ENCODE results near the gene APOBEC2.

The APOBEC2 gene

DNA sequence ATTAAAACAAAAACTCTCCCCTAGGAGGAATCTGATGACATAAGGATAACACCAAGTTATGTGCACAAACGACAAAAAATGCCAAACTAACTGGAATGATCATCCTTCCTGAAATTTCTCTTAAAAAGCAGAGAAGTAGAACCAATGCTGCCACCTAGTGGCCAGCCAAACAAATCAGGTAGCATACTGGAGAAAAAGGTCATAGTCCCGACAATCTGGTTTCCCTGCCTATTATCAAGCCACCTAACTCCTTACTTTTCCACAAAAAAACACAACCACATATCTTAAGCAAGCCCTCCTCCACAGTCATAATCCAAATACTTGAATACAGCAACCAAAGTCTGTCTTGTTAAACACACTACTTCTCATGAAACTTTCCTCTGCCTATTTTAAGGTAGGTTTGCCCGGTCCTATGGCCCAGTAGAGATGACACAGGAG is 13.9 kb downstream of the APOBEC2 start:
- TF ChIP-seq, protein P1, sequence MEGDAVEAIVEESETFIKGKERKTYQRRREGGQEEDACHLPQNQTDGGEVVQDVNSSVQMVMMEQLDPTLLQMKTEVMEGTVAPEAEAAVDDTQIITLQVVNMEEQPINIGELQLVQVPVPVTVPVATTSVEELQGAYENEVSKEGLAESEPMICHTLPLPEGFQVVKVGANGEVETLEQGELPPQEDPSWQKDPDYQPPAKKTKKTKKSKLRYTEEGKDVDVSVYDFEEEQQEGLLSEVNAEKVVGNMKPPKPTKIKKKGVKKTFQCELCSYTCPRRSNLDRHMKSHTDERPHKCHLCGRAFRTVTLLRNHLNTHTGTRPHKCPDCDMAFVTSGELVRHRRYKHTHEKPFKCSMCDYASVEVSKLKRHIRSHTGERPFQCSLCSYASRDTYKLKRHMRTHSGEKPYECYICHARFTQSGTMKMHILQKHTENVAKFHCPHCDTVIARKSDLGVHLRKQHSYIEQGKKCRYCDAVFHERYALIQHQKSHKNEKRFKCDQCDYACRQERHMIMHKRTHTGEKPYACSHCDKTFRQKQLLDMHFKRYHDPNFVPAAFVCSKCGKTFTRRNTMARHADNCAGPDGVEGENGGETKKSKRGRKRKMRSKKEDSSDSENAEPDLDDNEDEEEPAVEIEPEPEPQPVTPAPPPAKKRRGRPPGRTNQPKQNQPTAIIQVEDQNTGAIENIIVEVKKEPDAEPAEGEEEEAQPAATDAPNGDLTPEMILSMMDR (IDR thresholded peaks at IDR 0.05; ENCODE audit: low read length, missing control alignments): peak; percentile 81
- peak; percentile 89 for DNase-seq (ENCODE audit: low read depth)
- H3K4me3 ChIP-seq (replicated peaks; ENCODE audit: low read depth, low read length): no peak overlapping the region

DNA sequence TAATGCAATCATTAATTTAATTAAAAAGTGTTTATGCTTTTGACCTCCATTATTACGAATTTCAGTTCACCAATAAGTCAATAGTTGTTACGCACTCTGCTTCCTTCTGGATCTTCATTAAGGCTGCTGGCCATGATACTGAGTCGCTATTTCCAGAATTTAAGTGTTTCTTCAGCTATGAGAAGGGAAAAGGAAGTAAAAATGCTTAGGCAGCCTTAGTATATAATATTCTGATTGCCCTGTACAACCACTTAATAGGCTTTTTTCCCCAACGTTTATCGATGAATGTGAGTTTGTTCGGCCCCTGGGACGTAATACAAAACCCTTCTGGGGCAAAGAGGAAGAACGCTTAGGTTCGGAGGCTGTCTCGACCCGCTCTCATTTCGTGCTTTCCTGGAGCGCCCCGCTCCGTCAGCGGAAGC is 18.5 kb downstream of the APOBEC2 start:
- peak overlapping the region; percentile 82 for H3K4me3 ChIP-seq (replicated peaks; ENCODE audit: low read depth, low read length)
- TF ChIP-seq, protein P1 (IDR thresholded peaks at IDR 0.05; ENCODE audit: low read length, missing control alignments): peak; percentile 8
- DNase-seq (ENCODE audit: low read depth): no peak

DNA sequence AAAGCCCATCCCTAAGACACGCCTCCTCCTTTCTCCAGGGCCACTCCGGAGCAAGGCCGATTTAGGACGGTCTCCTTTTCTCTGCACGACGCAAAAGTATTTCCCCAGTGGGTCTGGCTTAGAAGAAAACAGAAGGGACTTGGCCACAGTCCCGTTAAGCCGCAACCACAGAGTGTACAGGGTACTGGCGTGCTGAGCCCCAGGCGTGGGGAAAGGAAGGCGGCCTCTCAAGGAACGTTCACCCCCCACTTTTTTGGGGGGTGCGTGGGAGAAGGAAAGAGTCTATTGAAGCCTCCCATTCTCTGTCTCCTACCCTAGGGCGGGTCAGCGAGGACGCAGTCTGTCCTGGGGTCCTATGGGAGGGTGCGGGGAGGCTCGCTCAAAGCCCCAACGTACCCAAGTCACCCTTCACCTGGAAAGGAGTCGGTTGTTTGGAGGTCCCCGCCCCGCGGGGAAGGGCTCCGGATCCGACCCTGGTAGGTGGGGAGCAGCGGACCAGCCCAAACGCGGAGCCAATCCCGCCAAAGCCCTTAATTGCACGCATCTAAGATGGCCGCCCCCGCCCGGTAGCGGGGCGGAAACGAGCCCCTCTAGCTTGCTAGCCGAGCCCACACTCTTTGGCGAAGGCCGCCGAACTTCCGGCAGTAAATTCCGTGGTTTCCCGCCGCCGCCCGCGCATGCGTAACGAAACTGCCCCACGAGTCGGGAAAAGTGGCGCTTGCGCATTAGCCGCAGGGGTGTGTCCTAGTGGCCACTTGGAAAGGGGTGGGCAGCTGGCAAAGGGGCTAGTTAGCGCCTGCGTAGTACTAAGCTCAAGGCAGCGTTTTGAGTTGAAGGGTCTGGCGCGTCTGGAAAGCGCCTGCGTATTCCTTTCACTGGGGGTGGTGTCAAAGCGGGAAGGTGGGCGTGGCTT is 19.2 kb downstream of the APOBEC2 start, which contains the start of gene OARD1:
Gene OARD1 (minus strand): TSS at position 434 of the 913 bp plus-strand sequence. CDS start 722 bp downstream, outside the sequence.
- DNase-seq (ENCODE audit: low read depth): peak; percentile 100
- peak within 1 kb of the TSS; percentile 82 for H3K4me3 ChIP-seq (replicated peaks; ENCODE audit: low read depth, low read length)
- TF ChIP-seq, protein P1 (IDR thresholded peaks at IDR 0.05; ENCODE audit: low read length, missing control alignments): no peak

DNA sequence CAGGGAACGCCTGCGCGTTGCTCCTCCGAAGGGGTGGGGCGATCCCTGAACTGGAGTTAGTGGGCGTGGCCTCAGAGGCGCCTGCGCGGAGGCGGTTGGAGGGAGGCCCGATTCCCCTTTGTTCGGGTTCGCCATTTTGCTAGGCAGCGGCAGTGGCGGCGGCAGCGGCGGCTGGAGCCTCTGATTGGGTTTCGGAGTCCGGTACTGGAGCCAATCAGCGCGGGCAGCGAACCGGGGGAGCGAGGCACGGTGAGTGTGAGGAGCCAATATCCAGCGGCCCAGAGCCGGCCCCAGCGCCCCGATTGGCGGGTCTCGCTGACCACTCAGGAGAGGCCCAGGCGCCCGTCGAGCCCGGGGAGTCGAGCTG is 19.8 kb downstream of the APOBEC2 start, which contains the start of gene NFYA:
Gene NFYA (plus strand): TSS at position 139 of the 367 bp plus-strand sequence. CDS start 6,116 bp downstream, outside the sequence.
- DNase-seq (ENCODE audit: low read depth): no peak
- TF ChIP-seq, protein P1 (IDR thresholded peaks at IDR 0.05; ENCODE audit: low read length, missing control alignments): no peak
- peak within 1 kb of the TSS; percentile 82 for H3K4me3 ChIP-seq (replicated peaks; ENCODE audit: low read depth, low read length)

DNA sequence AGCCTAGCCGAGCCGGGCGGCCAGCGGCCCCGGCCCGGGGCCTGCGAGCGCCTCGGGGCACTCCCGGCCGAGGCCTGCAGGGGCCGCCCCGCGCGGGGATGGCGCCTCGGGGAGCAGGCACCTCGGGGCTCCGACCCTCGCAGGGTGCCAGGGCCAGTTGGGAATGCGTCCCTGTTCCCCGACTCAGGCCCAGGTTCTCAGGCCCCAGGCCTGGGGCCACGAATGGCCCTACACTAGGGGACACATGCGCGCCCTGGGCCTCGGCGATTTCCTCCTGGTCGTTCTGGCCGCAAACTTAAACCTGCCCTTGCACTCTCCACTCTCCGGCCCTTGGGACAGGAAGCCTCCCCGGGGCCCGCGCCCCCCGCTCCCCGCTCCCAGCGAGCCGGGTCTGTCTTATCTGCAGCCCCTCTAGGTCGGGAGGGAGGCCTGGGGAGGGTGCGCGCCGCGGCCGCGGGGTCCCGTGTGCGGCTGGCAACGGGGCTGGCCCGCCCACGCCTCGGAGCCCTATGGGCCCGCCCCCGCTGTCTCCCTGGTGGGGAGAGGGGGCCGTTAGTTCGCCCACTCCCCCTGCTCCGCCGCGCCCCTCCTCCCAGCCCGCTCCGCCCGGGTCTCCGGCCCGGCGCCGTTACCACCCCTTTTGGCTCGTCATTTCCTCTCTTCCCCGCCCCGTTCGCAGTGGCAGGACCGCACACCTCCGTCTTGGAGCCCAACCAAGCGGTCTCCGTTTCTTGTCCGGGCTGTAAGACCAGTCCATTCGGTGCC is 20.4 kb downstream of the APOBEC2 start:
- peak; percentile 83 for DNase-seq (ENCODE audit: low read depth)
- TF ChIP-seq, protein P1 (IDR thresholded peaks at IDR 0.05; ENCODE audit: low read length, missing control alignments): no peak
- H3K4me3 ChIP-seq (replicated peaks; ENCODE audit: low read depth, low read length): peak overlapping the region; percentile 82

DNA sequence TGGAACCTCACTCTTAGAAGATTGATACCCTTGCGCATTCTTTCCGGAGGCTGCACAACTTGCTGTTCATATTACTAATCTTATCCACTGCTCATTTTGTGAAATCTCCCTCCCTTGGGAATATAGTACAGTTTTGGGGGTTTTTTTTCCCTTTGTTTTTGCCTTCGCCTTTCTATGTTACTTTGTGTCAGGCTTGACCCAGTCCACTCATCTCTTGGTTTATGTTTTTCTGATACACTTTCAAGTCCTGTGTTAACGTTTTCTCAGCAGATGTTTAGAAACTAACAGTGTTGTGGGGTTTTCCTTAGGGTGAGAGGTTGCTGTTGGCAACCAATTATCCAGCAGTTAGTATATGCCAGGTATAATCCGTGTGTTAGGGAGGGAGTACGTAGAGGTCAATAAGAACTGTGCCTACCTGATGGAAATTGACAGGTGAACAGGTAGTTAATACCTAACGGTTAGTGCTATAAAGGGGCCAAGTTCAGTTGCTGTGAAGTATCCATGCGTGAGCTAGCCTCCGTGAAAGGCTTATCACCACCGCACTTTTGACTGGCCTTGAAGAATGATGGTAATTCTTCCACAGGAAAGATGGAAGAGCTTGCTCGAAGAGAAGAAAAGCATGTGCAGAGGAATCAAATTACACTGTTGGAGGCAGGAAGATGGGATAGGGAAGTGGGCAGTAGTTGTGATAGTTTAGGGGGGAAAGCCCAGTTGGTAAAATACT is 21.1 kb downstream of the APOBEC2 start:
- peak; percentile 13 for DNase-seq (ENCODE audit: low read depth)
- TF ChIP-seq, protein P1 (IDR thresholded peaks at IDR 0.05; ENCODE audit: low read length, missing control alignments): no peak
- H3K4me3 ChIP-seq (replicated peaks; ENCODE audit: low read depth, low read length): peak overlapping the region; percentile 82
